ENCODE data around the gene TMEM191B. TPM values are rescaled to one million over a fixed set of nuclear protein-coding genes. Genes with fewer than 3 reads are reported as not detected.
"Not testable (repeated sequence)": the region's sequence is repeated elsewhere in the genome, so short reads cannot be mapped to it uniquely, and the experiment has no call there.

TMEM191B gene
- total RNA-seq, 4 donors from 2014 or later = 0.24 to 4.1 TPM; not detected in 2

DNA sequence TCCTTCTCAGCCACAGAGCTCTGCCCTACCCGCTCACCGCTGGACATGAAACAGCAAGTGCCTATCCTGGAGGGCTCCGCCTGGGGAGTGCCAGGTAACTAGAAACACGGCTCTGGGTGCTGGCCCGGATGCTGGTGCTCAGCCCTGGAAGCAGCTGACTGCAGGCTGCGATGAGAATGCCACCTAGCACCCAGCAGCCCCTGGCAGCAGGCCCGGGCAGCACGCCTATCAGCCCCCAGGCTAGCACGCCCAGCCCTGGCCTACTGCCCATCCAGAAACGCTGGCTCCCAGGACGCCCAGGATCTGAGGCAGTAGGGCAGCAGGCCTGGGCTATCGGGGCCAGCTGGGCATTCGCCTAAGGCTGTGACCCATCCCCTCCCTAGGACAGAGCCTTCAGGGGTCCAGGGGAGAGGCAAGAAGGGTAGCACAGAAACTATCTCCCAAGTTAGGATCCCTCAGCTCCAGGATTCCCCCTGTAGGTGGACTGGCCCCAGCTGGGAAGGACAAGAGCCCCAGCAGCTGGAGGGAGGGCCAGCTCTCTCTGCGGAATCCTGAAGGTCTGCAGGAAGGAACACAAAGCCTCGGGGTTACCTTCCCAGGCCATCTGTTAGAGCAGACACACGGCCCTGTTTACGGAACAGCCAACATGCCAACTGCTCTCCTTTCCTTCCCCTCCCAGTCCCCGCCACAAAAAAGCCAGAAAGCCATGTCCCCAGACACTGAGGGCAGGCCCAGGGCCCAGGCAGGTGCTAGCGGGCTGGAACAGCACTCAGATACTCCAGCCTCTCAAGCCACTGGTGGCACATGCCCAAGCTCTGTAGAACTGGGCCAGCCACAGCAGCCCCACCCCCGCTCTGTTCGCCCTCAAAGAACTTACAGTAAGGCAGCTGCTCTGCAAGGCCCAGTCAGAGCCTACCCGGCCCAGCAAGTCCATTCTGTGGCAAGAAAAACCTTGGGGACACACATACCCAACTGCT, 27.0 kb downstream of the TMEM191B start:
- not testable (repeated sequence) for DNase-seq (ENCODE audit: low spot score); ATAC-seq (ENCODE audit: low FRiP score)

- DNase-seq (ENCODE audit: low spot score) = not testable (repeated sequence)
- ATAC-seq (ENCODE audit: low FRiP score) = peak; percentile 83
Observed at GRCh38 chr22:18558516-18558915, 30.9 kb downstream of the TMEM191B start.

DNA sequence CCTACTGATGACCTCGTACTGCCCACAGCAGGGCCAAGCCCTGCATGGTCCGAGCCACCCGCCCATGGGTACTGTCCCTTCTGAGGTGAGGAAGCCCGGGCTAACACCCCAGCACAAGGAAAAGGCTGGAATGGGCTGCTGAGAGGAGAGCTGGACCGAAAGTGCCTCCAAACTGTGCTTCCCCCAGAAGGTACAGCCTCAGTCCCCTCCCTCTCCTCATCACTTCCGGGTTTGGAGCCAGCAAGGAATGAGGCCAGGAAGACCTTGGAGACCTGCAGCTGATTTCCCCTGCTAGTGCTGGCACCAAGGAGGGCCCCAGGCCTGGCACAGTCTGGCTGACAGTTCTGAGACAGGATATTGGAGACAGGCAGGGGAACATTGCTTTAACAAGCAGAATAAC, 31.3 kb downstream of the TMEM191B start:
- ATAC-seq (ENCODE audit: low FRiP score) = peak; percentile 38
- DNase-seq (ENCODE audit: low spot score) = not testable (repeated sequence)

GRCh38 chr22:18560099-18560974, 32.7 kb downstream of the TMEM191B start:
- not testable (repeated sequence) for ATAC-seq (ENCODE audit: low FRiP score); DNase-seq (ENCODE audit: low spot score)

DNA sequence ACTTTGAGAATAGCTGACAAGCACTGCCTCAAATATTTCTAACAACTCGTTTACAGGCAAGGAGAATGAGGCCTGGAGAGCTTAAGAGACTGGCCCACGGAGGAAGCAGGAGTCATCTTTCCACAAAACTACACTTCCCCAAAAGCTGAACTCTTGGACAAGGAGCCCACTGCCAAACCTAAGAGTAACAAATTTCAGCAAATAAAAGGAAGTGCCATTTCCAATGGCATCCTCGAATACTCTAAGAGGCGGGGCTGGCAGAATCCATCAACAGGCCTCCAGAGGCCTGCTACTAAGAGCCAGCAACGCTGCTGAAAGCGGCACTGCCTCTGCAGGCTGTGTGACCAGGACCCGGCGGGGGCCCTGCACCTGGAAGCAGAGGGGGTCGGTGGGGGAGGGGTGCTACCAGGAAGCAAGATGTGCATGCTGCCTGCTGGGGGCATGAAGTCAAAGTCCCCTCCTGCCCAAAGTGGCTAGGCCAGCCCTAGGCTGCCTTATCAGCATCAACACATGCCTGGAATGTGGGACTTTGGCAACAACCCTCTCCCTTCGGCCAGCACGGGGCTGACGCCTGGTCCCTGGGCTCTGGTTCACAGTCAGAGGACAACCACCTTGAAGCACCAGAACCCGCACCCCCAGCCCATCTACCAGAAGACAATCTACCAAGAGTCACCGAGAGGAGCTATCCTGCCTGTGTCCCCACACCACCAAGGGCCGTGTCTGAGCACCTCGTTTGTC, 43.1 kb downstream of the TMEM191B start:
- not testable (repeated sequence) for DNase-seq (ENCODE audit: low spot score); ATAC-seq (ENCODE audit: low FRiP score)

DNA sequence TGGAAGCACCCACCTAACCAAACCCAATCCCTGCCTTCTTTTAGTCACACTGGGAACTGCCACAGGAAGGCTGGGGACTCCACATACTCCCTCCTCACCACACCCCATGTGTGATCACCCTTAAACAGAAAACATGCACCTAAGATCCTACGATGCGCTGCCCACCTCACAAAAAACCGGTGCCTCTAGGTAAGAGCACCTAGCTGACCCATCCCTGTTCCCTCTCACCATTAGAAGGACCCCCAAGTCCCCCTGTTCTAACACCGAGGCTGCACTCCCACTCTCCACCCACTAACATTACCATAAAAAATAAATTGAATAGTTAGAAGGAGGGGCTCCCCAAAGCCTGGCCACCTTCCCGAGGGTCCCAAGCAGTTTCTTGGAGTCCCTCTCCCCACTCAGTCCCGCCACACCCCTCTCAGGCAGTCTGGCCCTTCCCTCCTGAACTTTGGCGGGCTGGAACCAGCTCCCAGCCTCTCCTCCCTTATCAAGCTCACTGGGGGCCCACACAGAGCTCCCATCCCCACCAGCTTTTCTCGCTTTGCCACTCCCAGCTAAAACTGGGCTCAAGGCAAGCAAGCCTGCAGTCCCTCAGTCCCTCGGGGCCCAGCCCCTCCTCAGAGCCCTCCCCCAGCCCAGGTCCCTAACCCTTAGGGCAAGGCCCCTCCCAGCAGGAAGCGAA, 46.0 kb downstream of the TMEM191B start:
- DNase-seq (ENCODE audit: low spot score); ATAC-seq (ENCODE audit: low FRiP score): not testable (repeated sequence)

- not testable (repeated sequence) for DNase-seq (ENCODE audit: low spot score)
- peak; percentile 12 for ATAC-seq (ENCODE audit: low FRiP score)
Observed at GRCh38 chr22:18574555-18574954, 47.0 kb downstream of the TMEM191B start.

- not testable (repeated sequence) for DNase-seq (ENCODE audit: low spot score); ATAC-seq (ENCODE audit: low FRiP score)
Observed at GRCh38 chr22:18575686-18576085, 48.1 kb downstream of the TMEM191B start.

DNA sequence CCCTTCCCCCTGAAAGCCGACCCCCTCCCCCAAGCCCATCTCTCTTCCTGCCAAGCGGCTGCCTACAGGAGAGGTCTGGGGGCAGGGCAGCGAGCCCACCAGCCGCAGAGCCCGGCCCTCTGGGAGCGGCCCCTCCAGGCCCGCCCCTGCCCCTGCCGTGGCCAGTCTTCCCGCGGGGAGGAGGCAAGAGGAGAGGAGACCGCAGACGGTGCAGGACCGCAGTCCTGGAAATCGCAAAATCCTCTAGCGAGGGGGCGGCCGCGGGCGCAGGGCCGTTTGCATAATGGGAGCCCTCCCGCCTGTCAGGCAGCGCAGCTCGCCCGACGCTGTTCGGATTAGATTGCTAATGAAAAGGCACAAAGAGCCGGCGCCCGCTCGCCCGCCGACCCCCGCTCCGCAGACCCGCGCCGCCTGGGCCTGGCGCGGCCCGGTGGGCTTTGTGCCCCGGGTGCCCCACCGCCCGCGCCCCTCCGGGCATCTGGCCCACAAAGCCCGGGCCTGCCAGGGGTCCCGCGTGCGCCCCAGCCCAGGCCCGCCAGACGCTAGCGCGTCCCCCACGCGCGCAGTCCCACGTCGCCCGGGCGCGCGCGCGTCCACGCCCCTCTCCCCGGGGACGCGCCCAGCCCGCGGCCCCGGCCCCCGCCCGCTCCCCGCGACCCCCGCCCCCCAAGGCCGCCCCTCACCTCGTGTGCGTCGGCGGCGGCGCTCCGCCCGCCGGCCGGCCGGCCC, 49.7 kb downstream of the TMEM191B start:
- ATAC-seq (ENCODE audit: low FRiP score) = peak; percentile 47
- not testable (repeated sequence) for DNase-seq (ENCODE audit: low spot score)

DNA sequence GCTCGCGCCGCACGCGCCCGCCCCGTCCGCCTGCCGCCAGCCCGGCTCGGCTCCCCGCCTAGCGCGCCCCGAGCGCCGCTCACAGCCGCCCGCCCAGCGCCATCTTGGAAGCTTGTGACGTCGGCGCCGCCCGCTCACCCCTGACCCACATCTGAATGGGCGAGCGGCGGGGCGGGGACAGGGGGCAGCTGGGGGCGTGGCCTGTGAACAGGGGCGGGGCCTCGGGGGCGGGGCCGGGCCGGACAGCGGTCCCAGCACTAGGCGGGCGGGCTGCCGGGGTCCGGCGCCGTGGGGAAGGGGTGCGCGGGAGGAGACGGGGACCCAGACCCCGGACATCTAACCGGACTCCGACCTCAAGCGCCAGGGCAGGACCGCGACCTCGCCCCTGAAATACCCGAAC, 50.2 kb downstream of the TMEM191B start:
- not testable (repeated sequence) for DNase-seq (ENCODE audit: low spot score)
- peak; percentile 83 for ATAC-seq (ENCODE audit: low FRiP score)

Other genes starting within 250 kb of the TMEM191B start
- gene GGTLC3, start 9.6 kb upstream of the TMEM191B start, total RNA-seq = not detected
- gene RIMBP3, start 84.1 kb downstream of the TMEM191B start, total RNA-seq = under 1 TPM; 0.09 to 0.47 (median 0.24) TPM